WTC11 (cell line): ENCODE data around the gene DHTKD1. TPM values are rescaled to one million over a fixed set of nuclear protein-coding genes. Genes with fewer than 3 reads are reported as not detected.

ENCODE experiments used
- CBFB ChIP-seq: sonication (generic); formaldehyde crosslinking; IDR thresholded peaks from 2 replicates; pipeline ENCODE4 v1.8.1; 2022; ENCODE audit warnings: mild to moderate bottlenecking, low read depth, missing genetic modification reagents
- CREM ChIP-seq: sonication (generic); formaldehyde crosslinking; IDR thresholded peaks from 2 replicates; pipeline ENCODE4 v1.8.1; 2022; ENCODE audit warnings: mild to moderate bottlenecking, missing genetic modification reagents, moderate library complexity
- CTCF ChIP-seq: fragments of 200-600 bp; IDR thresholded peaks from 2 replicates; pipeline ENCODE4 v1.8.0; 2022; ENCODE audit warnings: antibody characterized with exemption
- EMX1 ChIP-seq: fragments of 250-450 bp; sonication (Bioruptor Pico); IDR thresholded peaks from 2 replicates; pipeline ENCODE4 v1.8.0; 2021; ENCODE audit warnings: mild to moderate bottlenecking
- ESRRA ChIP-seq: sonication (generic); formaldehyde crosslinking; IDR thresholded peaks from 2 replicates; pipeline ENCODE4 v1.8.1; 2022; ENCODE audit warnings: mild to moderate bottlenecking, missing genetic modification reagents, borderline replicate concordance
- ETV6 ChIP-seq: sonication (generic); formaldehyde crosslinking; IDR thresholded peaks from 2 replicates; pipeline ENCODE4 v1.8.1; 2022; ENCODE audit warnings: mild to moderate bottlenecking, missing genetic modification reagents
- FOXJ3 ChIP-seq: sonication (generic); formaldehyde crosslinking; IDR thresholded peaks from 2 replicates; pipeline ENCODE4 v1.9.0; 2021; ENCODE audit warnings: missing genetic modification reagents, mild to moderate bottlenecking, borderline replicate concordance
- GTF2I ChIP-seq: fragments of 250-450 bp; sonication (Bioruptor Pico); conservative IDR thresholded peaks from 2 replicates; pipeline ENCODE4 v1.4.0; 2021; ENCODE audit warnings: mild to moderate bottlenecking
- HMGA2 ChIP-seq: fragments of 250-450 bp; sonication (Bioruptor Pico); IDR thresholded peaks from 2 replicates; pipeline ENCODE4 v1.4.0; 2021; ENCODE audit warnings: mild to moderate bottlenecking, moderate library complexity
- JAZF1 ChIP-seq: fragments of 250-450 bp; sonication (Bioruptor Pico); IDR thresholded peaks from 2 replicates; pipeline ENCODE4 v1.9.0; 2021; ENCODE audit warnings: moderate library complexity, mild to moderate bottlenecking, inconsistent platforms
- JUN ChIP-seq: sonication (generic); formaldehyde crosslinking; IDR thresholded peaks from 2 replicates; pipeline ENCODE4 v1.8.0; 2023; ENCODE audit warnings: mild to moderate bottlenecking, missing genetic modification reagents
- MXD4 ChIP-seq: fragments of 250-450 bp; sonication (Bioruptor Pico); IDR thresholded peaks from 2 replicates; pipeline ENCODE4 v1.8.0; 2021; ENCODE audit warnings: mild to moderate bottlenecking, moderate library complexity, borderline replicate concordance
- NFATC4 ChIP-seq: fragments of 250-450 bp; sonication (Bioruptor Pico); IDR thresholded peaks from 2 replicates; pipeline ENCODE4 v1.9.0; 2021; ENCODE audit warnings: mild to moderate bottlenecking
- NFE2L1 ChIP-seq: sonication (generic); formaldehyde crosslinking; IDR thresholded peaks from 2 replicates; pipeline ENCODE4 v1.8.1; 2023; ENCODE audit warnings: missing genetic modification reagents
- RELA ChIP-seq: sonication (generic); formaldehyde crosslinking; IDR thresholded peaks from 2 replicates; pipeline ENCODE4 v1.8.1; 2022; ENCODE audit warnings: missing genetic modification reagents, mild to moderate bottlenecking, borderline replicate concordance
- SMAD3 ChIP-seq: sonication (generic); formaldehyde crosslinking; IDR thresholded peaks from 2 replicates; pipeline ENCODE4 v1.8.0; 2022; ENCODE audit warnings: missing genetic modification reagents, mild to moderate bottlenecking, borderline replicate concordance
- STAT6 ChIP-seq: sonication (generic); formaldehyde crosslinking; conservative IDR thresholded peaks from 2 replicates; pipeline ENCODE4 v1.8.1; 2023; ENCODE audit warnings: mild to moderate bottlenecking, low read depth, missing genetic modification reagents, moderate library complexity
- TP53 ChIP-seq: sonication (generic); formaldehyde crosslinking; IDR thresholded peaks from 2 replicates; pipeline ENCODE4 v1.8.1; 2023; ENCODE audit warnings: mild to moderate bottlenecking, missing genetic modification reagents
- USF2 ChIP-seq: sonication (generic); formaldehyde crosslinking; IDR thresholded peaks from 2 replicates; pipeline ENCODE4 v1.8.1; 2023; ENCODE audit warnings: mild to moderate bottlenecking, missing genetic modification reagents, moderate library complexity
- ZMAT4 ChIP-seq: fragments of 250-450 bp; sonication (Bioruptor Pico); IDR thresholded peaks from 2 replicates; pipeline ENCODE4 v1.9.0; 2021; ENCODE audit warnings: mild to moderate bottlenecking
- ZNF232 ChIP-seq: sonication (generic); formaldehyde crosslinking; IDR thresholded peaks from 2 replicates; pipeline ENCODE4 v1.8.0; 2022; ENCODE audit warnings: mild to moderate bottlenecking, missing genetic modification reagents
- ZNF263 ChIP-seq: sonication (generic); formaldehyde crosslinking; IDR thresholded peaks from 2 replicates; pipeline ENCODE4 v1.8.1; 2022; ENCODE audit warnings: low read depth, mild to moderate bottlenecking, moderate library complexity, missing genetic modification reagents
- ZNF281 ChIP-seq: sonication (generic); formaldehyde crosslinking; IDR thresholded peaks from 2 replicates; pipeline ENCODE4 v1.8.0; 2023; ENCODE audit warnings: mild to moderate bottlenecking, missing genetic modification reagents
- ZNF416 ChIP-seq: fragments of 250-450 bp; sonication (Bioruptor Pico); IDR thresholded peaks from 2 replicates; pipeline ENCODE4 v1.9.0; 2021; ENCODE audit warnings: mild to moderate bottlenecking, inconsistent platforms
- total RNA-seq: library from RNA; stranded (reverse); gene quantifications from 3 replicates; pipeline ENCODE4 v1.2.3, GENCODE V29; 2021
- TF ChIP-seq, protein P1 (sequence below): sonication (generic); formaldehyde crosslinking; IDR thresholded peaks from 2 replicates; pipeline ENCODE4 v1.8.1; 2022; ENCODE audit warnings: low read depth, missing genetic modification reagents, borderline replicate concordance
- TF ChIP-seq, protein P2 (sequence below): sonication (generic); formaldehyde crosslinking; IDR thresholded peaks from 2 replicates; pipeline ENCODE4 v1.8.0; 2022; ENCODE audit warnings: mild to moderate bottlenecking, missing genetic modification reagents
- TF ChIP-seq, protein P3 (sequence below): sonication (generic); formaldehyde crosslinking; IDR thresholded peaks from 2 replicates; pipeline ENCODE4 v1.8.1; 2023; ENCODE audit warnings: mild to moderate bottlenecking, moderate library complexity, missing genetic modification reagents

The DHTKD1 gene
- total RNA-seq, 1 experiment from 2014 or later: 57.9 TPM

- TF ChIP-seq ZNF232: 0 out of 2 replicates have a peak, but pooled peaks have one; percentile 56
- TF ChIP-seq, protein P1, sequence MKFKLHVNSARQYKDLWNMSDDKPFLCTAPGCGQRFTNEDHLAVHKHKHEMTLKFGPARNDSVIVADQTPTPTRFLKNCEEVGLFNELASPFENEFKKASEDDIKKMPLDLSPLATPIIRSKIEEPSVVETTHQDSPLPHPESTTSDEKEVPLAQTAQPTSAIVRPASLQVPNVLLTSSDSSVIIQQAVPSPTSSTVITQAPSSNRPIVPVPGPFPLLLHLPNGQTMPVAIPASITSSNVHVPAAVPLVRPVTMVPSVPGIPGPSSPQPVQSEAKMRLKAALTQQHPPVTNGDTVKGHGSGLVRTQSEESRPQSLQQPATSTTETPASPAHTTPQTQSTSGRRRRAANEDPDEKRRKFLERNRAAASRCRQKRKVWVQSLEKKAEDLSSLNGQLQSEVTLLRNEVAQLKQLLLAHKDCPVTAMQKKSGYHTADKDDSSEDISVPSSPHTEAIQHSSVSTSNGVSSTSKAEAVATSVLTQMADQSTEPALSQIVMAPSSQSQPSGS (CRISPR knock-in tag): no peak
- TF ChIP-seq SMAD3 (CRISPR knock-in tag): no peak
- TF ChIP-seq STAT6 (CRISPR knock-in tag): no peak
- no peak for TF ChIP-seq JAZF1 (CRISPR knock-in tag)
- TF ChIP-seq ZMAT4 (CRISPR knock-in tag): no peak
- no peak for TF ChIP-seq RELA (CRISPR knock-in tag)
- no peak for TF ChIP-seq ZNF281 (CRISPR knock-in tag)
- TF ChIP-seq NFATC4 (CRISPR knock-in tag): no peak
- TF ChIP-seq GTF2I (CRISPR knock-in tag): no peak
- no peak for TF ChIP-seq MXD4 (CRISPR knock-in tag)
- TF ChIP-seq CREM (CRISPR knock-in tag): peak; percentile 66
- no peak for TF ChIP-seq EMX1 (CRISPR knock-in tag)
- TF ChIP-seq HMGA2 (CRISPR knock-in tag): no peak
- TF ChIP-seq CTCF: no peak
- no peak for TF ChIP-seq JUN
- no peak for TF ChIP-seq CBFB (CRISPR knock-in tag)
- no peak for TF ChIP-seq TP53 (CRISPR knock-in tag)
- no peak for TF ChIP-seq ZNF416 (CRISPR knock-in tag)
- peak; percentile 82 for TF ChIP-seq USF2 (CRISPR knock-in tag)
- TF ChIP-seq, protein P2, sequence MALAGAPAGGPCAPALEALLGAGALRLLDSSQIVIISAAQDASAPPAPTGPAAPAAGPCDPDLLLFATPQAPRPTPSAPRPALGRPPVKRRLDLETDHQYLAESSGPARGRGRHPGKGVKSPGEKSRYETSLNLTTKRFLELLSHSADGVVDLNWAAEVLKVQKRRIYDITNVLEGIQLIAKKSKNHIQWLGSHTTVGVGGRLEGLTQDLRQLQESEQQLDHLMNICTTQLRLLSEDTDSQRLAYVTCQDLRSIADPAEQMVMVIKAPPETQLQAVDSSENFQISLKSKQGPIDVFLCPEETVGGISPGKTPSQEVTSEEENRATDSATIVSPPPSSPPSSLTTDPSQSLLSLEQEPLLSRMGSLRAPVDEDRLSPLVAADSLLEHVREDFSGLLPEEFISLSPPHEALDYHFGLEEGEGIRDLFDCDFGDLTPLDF (CRISPR knock-in tag): no peak
- TF ChIP-seq ESRRA (CRISPR knock-in tag): no peak
- TF ChIP-seq ETV6 (CRISPR knock-in tag): no peak; the same call in 1 of the 2 replicates
- no peak for TF ChIP-seq FOXJ3 (CRISPR knock-in tag)
- TF ChIP-seq, protein P3, sequence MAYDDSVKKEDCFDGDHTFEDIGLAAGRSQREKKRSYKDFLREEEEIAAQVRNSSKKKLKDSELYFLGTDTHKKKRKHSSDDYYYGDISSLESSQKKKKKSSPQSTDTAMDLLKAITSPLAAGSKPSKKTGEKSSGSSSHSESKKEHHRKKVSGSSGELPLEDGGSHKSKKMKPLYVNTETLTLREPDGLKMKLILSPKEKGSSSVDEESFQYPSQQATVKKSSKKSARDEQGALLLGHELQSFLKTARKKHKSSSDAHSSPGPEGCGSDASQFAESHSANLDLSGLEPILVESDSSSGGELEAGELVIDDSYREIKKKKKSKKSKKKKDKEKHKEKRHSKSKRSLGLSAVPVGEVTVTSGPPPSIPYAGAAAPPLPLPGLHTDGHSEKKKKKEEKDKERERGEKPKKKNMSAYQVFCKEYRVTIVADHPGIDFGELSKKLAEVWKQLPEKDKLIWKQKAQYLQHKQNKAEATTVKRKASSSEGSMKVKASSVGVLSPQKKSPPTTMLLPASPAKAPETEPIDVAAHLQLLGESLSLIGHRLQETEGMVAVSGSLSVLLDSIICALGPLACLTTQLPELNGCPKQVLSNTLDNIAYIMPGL (CRISPR knock-in tag): peak; percentile 70; the same call in 1 of the 2 replicates
- TF ChIP-seq ZNF263 (CRISPR knock-in tag): no peak
- TF ChIP-seq NFE2L1 (CRISPR knock-in tag): no peak
Measured at GRCh38 chr10:12129222-12130111, 60.7 kb downstream of the DHTKD1 start, which contains the start of gene SEC61A2 (continued).
